Endothelial cell of umbilical vein (primary cell): ENCODE data around the gene RYR3. TPM values are rescaled to one million over a fixed set of nuclear protein-coding genes. Genes with fewer than 3 reads are reported as not detected.

Source experiments
- BruUV-seq: library from RNA; stranded (reverse); fragments of 400-500 nt; replicated peaks from 2 replicates; lab custom pipeline; 2021; lab: Mats Ljungman, UMichigan
- CTCF ChIA-PET: fragments of 300-600, 350-600 bp; sonication (Branson Sonifier 250); formaldehyde crosslinking; loops from one replicate; lab custom pipeline; 2021; ENCODE audit warnings: antibody characterized with exemption, inconsistent platforms; lab: Charles Lee
- POLR2A ChIA-PET: fragments of 300-600, 350-600 bp; sonication (Branson Sonifier 250); formaldehyde crosslinking; loops from one replicate; lab custom pipeline; 2021; ENCODE audit warnings: antibody characterized with exemption, inconsistent platforms; lab: Charles Lee
- DNase-seq: peaks from one replicate; pipeline ENCODE4 v3.0.0-alpha.2; 2011; ENCODE audit warnings: low read depth, low spot score
- FAIRE-seq: peaks from 2 replicates; lab custom pipeline; 2011; peaks lifted over from hg19 to GRCh38; lab: Jason Lieb, UNC
- H2AFZ ChIP-seq: 2 replicates; pipeline ENCODE4 v1.6.0; 2012; ENCODE audit warnings: low read depth, low read length, control low read depth, inconsistent platforms
- H3K27ac ChIP-seq: 2 replicates; pipeline ENCODE4 v1.5.1; 2011; ENCODE audit warnings: low read depth, mild to moderate bottlenecking, control low read depth, low read length, moderate library complexity; ENCODE audit not compliant: insufficient read depth
- H3K27me3 ChIP-seq, 2 experiments: 2 replicates each; pipeline versions ENCODE4 v1.6.0 to v1.6.1; 2011; ENCODE audit warnings: low read length in 2 of 2, mixed read lengths in 1 of 2; ENCODE audit not compliant: control insufficient read depth in 2 of 2, insufficient read depth in 2 of 2
- H3K36me3 ChIP-seq, 2 experiments: 2 replicates in 1 of 2; 3 replicates in 1 of 2; pipeline ENCODE4 v1.5.1; 2011; ENCODE audit warnings: low read length in 2 of 2, mild to moderate bottlenecking in 1 of 2, moderate library complexity in 1 of 2; ENCODE audit not compliant: control insufficient read depth in 2 of 2, insufficient read depth in 2 of 2; ENCODE audit errors: extremely low read depth in 1 of 2
- H3K4me1 ChIP-seq: 3 replicates; pipeline ENCODE4 v1.5.1; 2011; ENCODE audit warnings: mild to moderate bottlenecking, low read length; ENCODE audit not compliant: control insufficient read depth, insufficient read depth; ENCODE audit errors: extremely low read depth
- H3K4me2 ChIP-seq: 2 replicates; pipeline ENCODE4 v1.6.1; 2011; ENCODE audit warnings: low read length, control low read depth, mixed read lengths; ENCODE audit not compliant: insufficient read depth
- H3K4me3 ChIP-seq, 3 experiments: fragments of 200-600 bp in 1 of 3; sonication (generic), shearing (Covaris generic) in 1 of 3; replicated peaks in 1 of 3; 2 replicates each; pipeline ENCODE4 v1.5.1; 2011 to 2016; ENCODE audit warnings: control low read depth in 3 of 3, low read length in 3 of 3, mild to moderate bottlenecking in 2 of 3, inconsistent platforms in 1 of 3, low read depth in 1 of 3, moderate library complexity in 1 of 3; ENCODE audit not compliant: insufficient read depth in 1 of 3
- H3K79me2 ChIP-seq: 2 replicates; pipeline ENCODE4 v1.6.0; 2012; ENCODE audit warnings: low read length, inconsistent platforms; ENCODE audit not compliant: control insufficient read depth, insufficient read depth
- H3K9ac ChIP-seq: replicated peaks from 2 replicates; pipeline ENCODE3; 2011; ENCODE audit warnings: low read length, control low read depth; ENCODE audit not compliant: insufficient read depth; ENCODE audit errors: extremely low read depth
- H3K9me1 ChIP-seq: replicated peaks from 3 replicates; pipeline ENCODE4 v1.6.0; 2011; ENCODE audit warnings: mild to moderate bottlenecking, low read length; ENCODE audit not compliant: control insufficient read depth, insufficient read depth; ENCODE audit errors: extremely low read depth
- H3K9me3 ChIP-seq: replicated peaks from 2 replicates; pipeline ENCODE4 v1.5.1; 2012; ENCODE audit warnings: low read length, inconsistent platforms; ENCODE audit not compliant: control insufficient read depth, insufficient read depth
- H4K20me1 ChIP-seq: replicated peaks from 2 replicates; pipeline ENCODE3; 2011; ENCODE audit warnings: mild to moderate bottlenecking, low read length; ENCODE audit not compliant: control insufficient read depth, insufficient read depth; ENCODE audit errors: extremely low read depth
- CTCF ChIP-seq, 2 donors: IDR thresholded peaks; 1 replicate in 1 of 2; 2 replicates in 1 of 2; pipeline ENCODE4 v1.5.1; 2011; ENCODE audit warnings: low read length in 2 of 2, mild to moderate bottlenecking in 2 of 2, moderate library complexity in 2 of 2, control low read depth in 1 of 2, inconsistent platforms in 1 of 2, low read depth in 1 of 2; ENCODE audit not compliant: insufficient read depth in 1 of 2; ENCODE audit errors: extremely low read depth in 1 of 2
- EZH2 ChIP-seq: IDR thresholded peaks from 2 replicates; pipeline ENCODE4 v1.6.1; 2012; ENCODE audit warnings: borderline replicate concordance, low read depth, mild to moderate bottlenecking, moderate library complexity, low read length, inconsistent platforms; ENCODE audit not compliant: severe bottlenecking
- FOS ChIP-seq: IDR thresholded peaks from 2 replicates; pipeline ENCODE4 v1.6.1; 2011; ENCODE audit warnings: mild to moderate bottlenecking, low read length, moderate library complexity, borderline replicate concordance; ENCODE audit not compliant: insufficient read depth
- GATA2 ChIP-seq: IDR thresholded peaks from 2 replicates; pipeline ENCODE4 v1.7.0; 2011; ENCODE audit warnings: low read depth, mild to moderate bottlenecking, moderate library complexity, mixed read lengths, low read length; ENCODE audit not compliant: insufficient read length, insufficient read depth
- JUN ChIP-seq: IDR thresholded peaks from 2 replicates; pipeline ENCODE4 v1.6.1; 2011; ENCODE audit warnings: borderline replicate concordance, low read depth; ENCODE audit not compliant: insufficient read length, insufficient read depth
- MAX ChIP-seq: IDR thresholded peaks from 2 replicates; pipeline ENCODE4 v1.6.1; 2011; ENCODE audit not compliant: insufficient read depth, insufficient read length
- MYC ChIP-seq: IDR thresholded peaks from one replicate; pipeline ENCODE4 v1.6.1; 2011; ENCODE audit warnings: mild to moderate bottlenecking, low read depth, low read length
- POLR2A ChIP-seq: IDR thresholded peaks from 2 replicates; pipeline ENCODE4 v1.6.1; 2012; ENCODE audit warnings: low read depth, mild to moderate bottlenecking, control low read depth, low read length
- POLR2AphosphoS5 ChIP-seq: IDR thresholded peaks from 2 replicates; pipeline ENCODE4 v1.6.1; 2012; ENCODE audit warnings: low read depth, mild to moderate bottlenecking, control low read depth, low read length, moderate library complexity; ENCODE audit not compliant: insufficient read depth
- dilution Hi-C: fragments of 300-500 bp; cut with MboI; formaldehyde crosslinking; loops from one replicate; pipeline ENCODE4 v1.15.0; 2019; ENCODE audit warnings: low sequenced_read_pairs; ENCODE audit not compliant: extremely low pct_ligation_motif_present
- intact Hi-C: fragments of 100-400 bp; cut with micrococcal nuclease; formaldehyde crosslinking; loops from one replicate; pipeline ENCODE4 v1.10.0; 2022
- polyA plus RNA-seq, 4 experiments: library from polyadenylated mRNA; depleted of rRNA in 3 of 4; stranded (reverse) in 3 of 4; unstranded in 1 of 4; fragments of >200 nt; gene quantifications; 2 replicates each; pipeline versions ENCODE4 v1.2.1 to v1.2.3, GENCODE V29; 2011 to 2012; ENCODE audit warnings: missing spikeins in 1 of 4
- total RNA-seq: library from RNA; stranded (reverse); gene quantifications from 2 replicates; pipeline ENCODE4 v1.2.3, GENCODE V29; 2021

RYR3 gene
- total and polyA plus RNA-seq, 2 donors (not counting 3 experiments of a cell fraction or from before 2014, with no cell fraction given): not detected

GRCh38 chr15:33405096-33405495, 94.3 kb downstream of the RYR3 start:
- dilution Hi-C loops (no loop called here), intact Hi-C loops (no loop called here)
- Histone ChIP-seq H3K9ac (no peak overlapping the region), H3K36me3 (no peaks in the 10 kb centered on the region), H4K20me1 (no peaks in the 10 kb centered on the region), H3K9me1 (no peaks in the 10 kb centered on the region), H3K27ac (no peak overlapping the region), H3K4me2 (no peak overlapping the region), H3K79me2 (no peaks in the 10 kb centered on the region), H3K27me3 (no peaks in the 10 kb centered on the region), H3K4me3 (no peak overlapping the region), H3K9me3 (no peaks in the 10 kb centered on the region), H2AFZ (no peak overlapping the region), H3K4me1 (no peaks in the 10 kb centered on the region)
- FAIRE-seq (no peak), DNase-seq (no peak)
- CTCF ChIA-PET: no interaction called here
- POLR2A ChIA-PET: no interaction called here
- no peak for TF ChIP-seq JUN
- TF ChIP-seq GATA2: no peak
- no peak for TF ChIP-seq POLR2A
- TF ChIP-seq EZH2: no peak
- no peak for TF ChIP-seq MAX
- TF ChIP-seq POLR2AphosphoS5: no peak
- TF ChIP-seq FOS: no peak
- TF ChIP-seq MYC: no peak
- TF ChIP-seq CTCF (IDR thresholded peaks at IDR 0.05; ENCODE audit: extremely low read depth in 1 of 2, insufficient read depth in 1 of 2, low read depth in 1 of 2, low read length in 2 of 2): no peak
- BruUV-seq: no TSS peak
